GM21825 (cell line): ENCODE measurements around the gene PTH2.

ENCODE experiments used
- ATAC-seq: cut with Tn5 transposase; IDR thresholded peaks from one replicate; pipeline ENCODE4 v1.9.1; 2021; ENCODE audit warnings: mild to moderate bottlenecking, moderate library complexity; ENCODE audit not compliant: unreplicated experiment

PTH2 gene

GRCh38 chr19:49415102-49415809 is 8.0 kb downstream of the PTH2 start:
- no peak for ATAC-seq

- ATAC-seq = no peak
Observed at GRCh38 chr19:49414256-49414655, 9.0 kb downstream of the PTH2 start.

- ATAC-seq = no peak
Observed at GRCh38 chr19:49413348-49413747, 9.9 kb downstream of the PTH2 start.

- no peak for ATAC-seq
Observed at GRCh38 chr19:49411681-49412326, 11.4 kb downstream of the PTH2 start.

- no peak for ATAC-seq
Observed at GRCh38 chr19:49409441-49410029, 13.7 kb downstream of the PTH2 start.

GRCh38 chr19:49408816-49409440 is 14.3 kb downstream of the PTH2 start:
- ATAC-seq = no peak

GRCh38 chr19:49407482-49408015 is 15.7 kb downstream of the PTH2 start:
- ATAC-seq = no peak

GRCh38 chr19:49407079-49407478 is 16.2 kb downstream of the PTH2 start:
- no peak for ATAC-seq

- ATAC-seq = no peak
Observed at GRCh38 chr19:49403404-49404187, 19.6 kb downstream of the PTH2 start.

- no peak for ATAC-seq
Observed at GRCh38 chr19:49400029-49400428, 23.2 kb downstream of the PTH2 start.

GRCh38 chr19:49398931-49399330 is 24.3 kb downstream of the PTH2 start:
- no peak for ATAC-seq

GRCh38 chr19:49398001-49398615 is 25.1 kb downstream of the PTH2 start:
- ATAC-seq = no peak

- no peak for ATAC-seq
Observed at GRCh38 chr19:49396738-49397505, 26.3 kb downstream of the PTH2 start.

- no peak for ATAC-seq
Observed at GRCh38 chr19:49395581-49396407, 27.4 kb downstream of the PTH2 start.

- no peak for ATAC-seq
Observed at GRCh38 chr19:49393881-49394280, 29.4 kb downstream of the PTH2 start.

- ATAC-seq = no peak
Observed at GRCh38 chr19:49391581-49392399, 31.5 kb downstream of the PTH2 start.

- ATAC-seq = no peak
Observed at GRCh38 chr19:49390929-49391359, 32.3 kb downstream of the PTH2 start.
